Loucy (cell line): Measurements from ENCODE around the gene MAT1A.

Source experiments
- CTCF ChIP-seq: fragments of 200-600 bp; sonication (generic); conservative IDR thresholded peaks from 2 replicates; pipeline ENCODE4 v1.5.1; 2014; ENCODE audit warnings: mild to moderate bottlenecking, antibody characterized with exemption, low read length
- EZH2phosphoT487 ChIP-seq: fragments of 200-600 bp; IDR thresholded peaks from 2 replicates; pipeline ENCODE4 v1.6.1; 2018; ENCODE audit warnings: antibody characterized with exemption, mild to moderate bottlenecking, moderate library complexity, borderline replicate concordance

DNA sequence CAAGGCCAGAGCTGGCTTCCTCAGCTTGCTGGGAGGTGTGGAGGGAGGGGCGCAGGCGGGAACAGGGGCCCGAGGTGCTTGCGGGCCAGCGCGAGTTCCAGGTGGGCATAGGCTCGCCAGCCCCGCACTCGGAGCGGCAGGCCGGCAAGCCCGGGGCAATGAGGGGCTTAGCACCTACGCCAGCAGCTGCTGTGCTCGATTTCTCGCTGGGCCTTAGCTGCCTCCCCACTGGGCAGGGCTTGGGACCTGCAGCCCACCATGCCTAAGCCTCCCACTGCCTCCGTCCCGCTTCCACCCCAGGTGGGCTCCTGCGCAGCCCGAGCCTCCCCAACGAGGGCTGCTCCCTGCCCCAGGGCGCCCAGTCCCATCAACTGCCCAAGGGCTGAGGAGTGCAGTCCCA is 25.9 kb upstream of the MAT1A start:
- no peak for TF ChIP-seq CTCF
- TF ChIP-seq EZH2phosphoT487, result no peak
